Naive thymus-derived CD4-positive, alpha-beta T cell (primary cell): ENCODE data around the gene HNRNPU. TPM values are rescaled to one million over a fixed set of nuclear protein-coding genes. Genes with fewer than 3 reads are reported as not detected.
A peak's percentile ranks its signal among the peaks of the same experiment; 100 is the strongest.

Experiments used
- ATAC-seq: fragments of 150-1000 bp; cut with Tn5 transposase; 2 replicates; pipeline ENCODE4 v1.10.0; 2021; ENCODE audit warnings: mild to moderate bottlenecking, moderate library complexity
- CTCF ChIA-PET: fragments of 350-600 bp; sonication (Branson Sonifier 250); formaldehyde crosslinking; loops from one replicate; lab custom pipeline; 2021; ENCODE audit warnings: antibody characterized with exemption; lab: Charles Lee
- POLR2A ChIA-PET: fragments of 350-600 bp; sonication (Branson Sonifier 250); formaldehyde crosslinking; loops from one replicate; lab custom pipeline; 2021; ENCODE audit warnings: antibody characterized with exemption, inconsistent platforms; lab: Charles Lee
- DNase-seq, 9 donors: peaks; one replicate each; pipeline versions ENCODE4 v3.0.0 to v3.0.0-alpha.2; 2020 to 2022; ENCODE audit warnings: mixed read lengths in 1 of 9
- H3K27ac ChIP-seq: one replicate; pipeline ENCODE4 v1.7.0; 2013; ENCODE audit warnings: mild to moderate bottlenecking, low read depth, low read length, moderate library complexity
- H3K27me3 ChIP-seq, 2 donors: one replicate each; pipeline ENCODE4 v1.7.0; 2013; ENCODE audit warnings: low read length in 2 of 2, mild to moderate bottlenecking in 2 of 2, moderate library complexity in 2 of 2; ENCODE audit not compliant: control insufficient read depth in 2 of 2, insufficient read depth in 2 of 2
- H3K36me3 ChIP-seq, 3 experiments: 1 replicate in 2 of 3; 2 replicates in 1 of 3; pipeline ENCODE4 v1.7.0; 2013; ENCODE audit warnings: low read length in 3 of 3, mild to moderate bottlenecking in 3 of 3, moderate library complexity in 1 of 3; ENCODE audit not compliant: insufficient read depth in 3 of 3, control insufficient read depth in 2 of 3
- H3K4me1 ChIP-seq, 2 donors: one replicate each; pipeline ENCODE4 v1.7.0; 2013; ENCODE audit warnings: low read length in 2 of 2, mild to moderate bottlenecking in 2 of 2, moderate library complexity in 1 of 2; ENCODE audit not compliant: control insufficient read depth in 2 of 2, insufficient read depth in 2 of 2
- H3K4me3 ChIP-seq: 2 replicates; pipeline ENCODE4 v1.7.0; 2013; ENCODE audit warnings: mild to moderate bottlenecking, low read length
- H3K9me3 ChIP-seq, 3 experiments: 1 replicate in 2 of 3; 2 replicates in 1 of 3; pipeline ENCODE4 v1.7.0; 2013; ENCODE audit warnings: low read length in 3 of 3; ENCODE audit not compliant: control insufficient read depth in 2 of 3
- H3K27ac Mint-ChIP-seq, 9 donors: one replicate each; pipeline ENCODE4 v1.8.0; 2020 to 2022; ENCODE audit warnings: mixed read lengths in 9 of 9, mild to moderate bottlenecking in 8 of 9, moderate library complexity in 5 of 9, inconsistent platforms in 2 of 9
- H3K27me3 Mint-ChIP-seq, 5 donors: one replicate each; pipeline ENCODE4 v1.8.0; 2021 to 2022; ENCODE audit warnings: mixed read lengths in 5 of 5, mild to moderate bottlenecking in 1 of 5
- H3K36me3 Mint-ChIP-seq, 5 donors: one replicate each; pipeline ENCODE4 v1.8.0; 2020 to 2022; ENCODE audit warnings: mixed read lengths in 5 of 5, mild to moderate bottlenecking in 3 of 5, inconsistent platforms in 1 of 5
- H3K4me1 Mint-ChIP-seq, 7 donors: one replicate each; pipeline ENCODE4 v1.8.0; 2020 to 2022; ENCODE audit warnings: mixed read lengths in 7 of 7, mild to moderate bottlenecking in 3 of 7, inconsistent platforms in 1 of 7
- H3K4me3 Mint-ChIP-seq, 10 donors: one replicate each; pipeline ENCODE4 v1.8.0; 2020 to 2022; ENCODE audit warnings: mild to moderate bottlenecking in 10 of 10, mixed read lengths in 10 of 10, moderate library complexity in 6 of 10, inconsistent platforms in 2 of 10
- H3K9me3 Mint-ChIP-seq, 11 donors: one replicate each; pipeline ENCODE4 v1.8.0; 2020 to 2022; ENCODE audit warnings: mixed read lengths in 11 of 11, mild to moderate bottlenecking in 4 of 11, inconsistent platforms in 1 of 11, moderate library complexity in 1 of 11
- intact Hi-C, 2 donors: fragments of 100-400 bp; cut with micrococcal nuclease; formaldehyde crosslinking; loops; one replicate each; pipeline ENCODE4 v1.15.1; 2023
- polyA plus RNA-seq, 2 donors: library from polyadenylated mRNA; unstranded; fragments of 300-500 nt; fragmentation: Illumina TruSeq; gene quantifications; one replicate each; pipeline ENCODE4 v1.2.3, GENCODE V29; 2021
- total RNA-seq, 6 experiments: library from RNA in 5 of 6; stranded (reverse) in 5 of 6; gene quantifications; 1 replicate in 5 of 6; 2 replicates in 1 of 6; pipeline ENCODE4 v1.2.3 and lab custom pipeline; 2021 to 2026

The HNRNPU gene
- total and polyA plus RNA-seq, 7 experiments from 2014 or later = 282 to 509 (median 428) TPM

DNA sequence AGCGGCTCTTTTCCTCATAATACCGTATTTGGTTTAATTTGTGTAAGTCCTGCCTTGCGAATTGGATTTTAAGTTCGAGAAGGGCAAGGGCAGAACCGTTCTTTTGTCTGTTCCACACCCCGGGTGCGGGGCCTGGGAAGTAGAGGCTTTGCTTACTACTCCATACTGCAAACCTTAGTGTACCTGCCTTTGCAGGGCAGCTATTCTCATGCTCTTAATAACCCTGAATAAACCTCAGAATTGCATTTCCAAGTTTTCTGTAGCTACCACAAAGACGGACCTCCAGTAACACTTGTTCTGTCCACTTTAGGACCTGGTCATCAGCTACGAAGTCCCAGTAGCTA is 657 bp upstream of the HNRNPU start:
- H3K4me3 ChIP-seq = peak overlapping the region; percentile 78
- Mint-ChIP-seq H3K27ac (peak overlapping the region; percentile 93 to 100 (median 98)), H3K9me3 (peaks cover 0 to 11% (median 0%) of the 10 kb centered on the region in 11 donors), H3K27me3 (peaks cover 0 to 3% (median 0%) of the 10 kb centered on the region in 5 donors), H3K4me3 (peak overlapping the region; percentile 86 to 98 (median 98)), H3K4me1 (peaks cover 35 to 51% (median 45%) of the 10 kb centered on the region in 7 donors), H3K36me3 (peaks cover 6 to 28% (median 21%) of the 10 kb centered on the region in 5 donors)
- intact Hi-C loops = loop anchor here (10.0 kb wide), 3 partner anchors 1090 to 1630 kb away; partner anchors contain the start of genes CEP170 (in 1 of the 2) and SDCCAG8 (in 1 of the 2)
- H3K4me1 ChIP-seq = peaks cover 17 to 20% of the 10 kb centered on the region in 2 donors
- no peaks in the 10 kb centered on the region for H3K27me3 ChIP-seq
- H3K36me3 ChIP-seq = peaks cover 2 to 16% (median 13%) of the 10 kb centered on the region in 3 experiments
- ChIA-PET POLR2A (interaction anchor here (0.6 to 30.7 kb wide), 13 partner anchors 10 to 1702 kb away, joined by 3 to 1419 read pairs (median 4); partner anchors contain the start of genes CNST, COX20 and TFB2M), CTCF (interaction anchor here (0.6 to 8.7 kb wide), 6 partner anchors 28 to 106 kb away, joined by 3 to 83 read pairs (median 5); partner anchors contain the start of gene COX20)
- DNase-seq = peak in 1 of 9 donors; percentile 26
- no peak for ATAC-seq
- H3K9me3 ChIP-seq = no peaks in the 10 kb centered on the region
- H3K27ac ChIP-seq = peak overlapping the region; percentile 100

DNA sequence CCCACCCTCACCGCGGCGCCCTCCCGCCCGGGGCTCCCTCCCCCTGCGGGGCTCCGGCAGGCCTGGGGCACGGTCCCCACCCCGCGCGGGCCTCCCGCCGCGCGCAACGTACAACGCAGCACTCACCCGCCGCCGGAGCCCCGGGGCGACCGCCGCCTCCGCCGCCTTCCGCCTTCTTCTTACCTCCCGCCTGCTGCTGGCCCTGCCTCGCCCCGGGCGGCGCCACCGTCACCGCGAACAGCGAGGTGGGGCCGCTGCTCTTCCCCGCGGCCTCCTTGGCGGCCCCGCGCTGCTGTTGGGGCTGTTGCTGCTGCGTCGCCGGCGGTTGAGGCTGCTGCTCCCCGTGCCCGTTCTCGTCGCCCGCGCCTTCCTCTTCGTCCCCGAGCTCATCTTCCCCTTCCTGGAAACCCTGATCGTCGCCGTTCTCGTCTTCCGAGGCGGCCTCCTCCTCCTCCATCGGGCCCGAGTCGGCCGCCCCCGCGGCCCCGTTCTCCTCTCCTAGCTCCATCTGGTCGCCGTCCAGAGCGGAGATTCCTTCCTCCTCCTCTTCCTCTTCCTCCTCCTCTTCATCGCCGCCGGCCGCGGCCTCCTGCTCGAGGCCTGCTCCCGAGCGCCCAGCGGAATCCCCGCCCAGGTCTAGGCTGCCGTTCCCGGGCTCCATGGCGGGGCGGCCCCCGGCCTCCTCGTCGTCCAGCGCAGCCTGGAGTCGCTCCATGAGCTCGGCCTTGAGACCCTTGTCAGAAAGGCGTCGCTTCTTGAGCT is 671 bp downstream of the HNRNPU start:
- peak overlapping the region; percentile 78 for H3K4me3 ChIP-seq
- no peaks in the 10 kb centered on the region for H3K27me3 ChIP-seq
- ChIA-PET POLR2A (interaction anchor here (0.6 to 30.7 kb wide), 23 partner anchors 8 to 1703 kb away, joined by 3 to 1419 read pairs (median 4); partner anchors contain the start of genes CATSPERE, CEP170, CNST and COX20), CTCF (interaction anchor here (0.5 to 8.7 kb wide), 5 partner anchors 27 to 1632 kb away, joined by 3 to 83 read pairs (median 10); partner anchors contain the start of gene COX20)
- Mint-ChIP-seq H3K9me3 (peaks cover 0 to 11% (median 0%) of the 10 kb centered on the region in 11 donors), H3K27me3 (peaks cover 0 to 3% (median 0%) of the 10 kb centered on the region in 5 donors), H3K4me3 (peak overlapping the region; percentile 86 to 98 (median 98)), H3K4me1 (peaks cover 39 to 62% (median 59%) of the 10 kb centered on the region in 7 donors), H3K27ac (peak overlapping the region; percentile 93 to 100 (median 99)), H3K36me3 (peaks cover 9 to 33% (median 31%) of the 10 kb centered on the region in 5 donors)
- peak overlapping the region; percentile 100 for H3K27ac ChIP-seq
- no peaks in the 10 kb centered on the region for H3K9me3 ChIP-seq
- DNase-seq = no peak
- peaks cover 31% of the 10 kb centered on the region in 2 donors for H3K4me1 ChIP-seq
- intact Hi-C loops = loop anchor here (1.0 to 10.0 kb wide), 15 partner anchors 9 to 1703 kb away; partner anchors contain the start of genes CEP170 (in 2 of the 2), CNST (in 2 of the 2), COX20 (in 2 of the 2) and TFB2M (in 2 of the 2)
- H3K36me3 ChIP-seq = peaks cover 9 to 29% (median 27%) of the 10 kb centered on the region in 3 experiments
- ATAC-seq = no peak

DNA sequence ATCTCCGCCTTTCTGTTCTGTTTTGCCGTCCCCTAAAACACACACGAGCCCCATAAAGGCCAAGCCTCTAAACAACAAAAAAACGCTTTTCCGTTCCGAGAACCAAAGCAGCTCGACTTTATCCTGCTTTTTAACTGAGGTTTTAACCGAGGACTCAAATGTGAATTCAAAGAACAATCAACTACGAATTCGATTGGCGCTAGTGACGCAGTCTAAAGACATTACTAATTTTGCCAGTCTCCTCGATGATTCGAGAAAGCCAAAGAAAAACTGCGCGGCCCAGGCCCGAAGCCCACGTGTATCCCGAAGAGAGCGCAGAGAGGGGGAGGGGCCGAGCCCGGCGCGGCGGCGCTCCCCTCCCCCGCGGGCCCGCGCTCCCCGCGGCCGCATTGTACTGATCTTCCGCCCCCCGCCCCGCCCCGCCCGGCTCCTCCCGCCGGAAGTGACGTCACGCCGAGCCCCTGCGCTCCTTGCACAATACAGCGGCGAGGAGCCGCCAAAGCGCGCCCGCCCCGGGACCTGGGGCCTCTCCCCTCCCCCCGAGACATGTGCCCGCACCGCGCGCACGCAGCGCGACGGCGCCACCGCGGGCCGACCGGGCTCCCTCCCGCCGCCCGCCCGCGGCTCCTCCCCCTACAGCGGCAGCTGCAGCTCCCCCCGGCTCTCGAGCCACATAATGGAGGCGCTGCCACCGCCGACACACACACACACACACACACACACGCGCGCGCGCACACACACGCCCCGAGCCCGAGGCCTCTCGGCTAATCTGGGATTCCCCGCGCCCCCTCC is 1.4 kb downstream of the HNRNPU start:
- Histone ChIP-seq H3K4me1 (peaks cover 38 to 39% of the 10 kb centered on the region in 2 donors), H3K36me3 (peaks cover 15 to 37% (median 34%) of the 10 kb centered on the region in 3 experiments), H3K9me3 (no peaks in the 10 kb centered on the region), H3K27ac (peak overlapping the region; percentile 100), H3K4me3 (peak overlapping the region; percentile 78), H3K27me3 (no peaks in the 10 kb centered on the region)
- intact Hi-C loops = loop anchor here (1.0 to 10.0 kb wide), 9 partner anchors 9 to 1632 kb away; partner anchors contain the start of genes CEP170 (in 2 of the 2) and SDCCAG8 (in 1 of the 2)
- H3K27ac Mint-ChIP-seq = peak overlapping the region; percentile 95 to 100 (median 98)
- H3K4me3 Mint-ChIP-seq = peak overlapping the region; percentile 91 to 99 (median 97)
- H3K36me3 Mint-ChIP-seq = peaks cover 12 to 38% (median 38%) of the 10 kb centered on the region in 5 donors
- ChIA-PET POLR2A (interaction anchor here (0.6 to 30.7 kb wide), 15 partner anchors 12 to 1704 kb away, joined by 3 to 1419 read pairs (median 5); partner anchors contain the start of genes ADSS2, CATSPERE, CEP170 and CNST), CTCF (interaction anchor here (1.0 to 8.7 kb wide), 6 partner anchors 26 to 107 kb away, joined by 3 to 83 read pairs (median 8); partner anchors contain the start of gene COX20)
- peaks cover 42 to 70% (median 66%) of the 10 kb centered on the region in 7 donors for H3K4me1 Mint-ChIP-seq
- H3K9me3 Mint-ChIP-seq = peaks cover 0 to 11% (median 0%) of the 10 kb centered on the region in 11 donors
- peaks cover 0 to 3% (median 0%) of the 10 kb centered on the region in 5 donors for H3K27me3 Mint-ChIP-seq
- ATAC-seq = peak; percentile 75
- peak; percentile 93 to 96 (median 95) for DNase-seq

DNA sequence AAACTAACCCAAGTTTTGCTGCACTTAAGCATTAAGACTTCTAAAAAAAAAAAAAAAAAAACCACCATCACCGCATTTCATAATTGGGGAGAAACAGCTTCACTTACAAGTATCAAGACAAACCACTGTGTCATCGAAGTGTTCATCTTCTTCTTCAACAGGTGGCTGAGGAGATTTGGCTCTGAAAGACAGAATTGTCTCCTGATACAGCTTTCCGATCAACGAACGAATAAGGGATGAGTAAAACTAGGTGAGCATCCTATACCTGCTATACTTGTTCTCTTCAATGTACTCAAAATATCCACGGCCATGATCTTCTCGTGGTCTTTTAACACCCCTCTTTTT is 2.0 kb downstream of the HNRNPU start:
- peak overlapping the region; percentile 91 to 99 (median 97) for H3K4me3 Mint-ChIP-seq
- peak overlapping the region; percentile 100 for H3K27ac ChIP-seq
- peaks cover 47 to 76% (median 72%) of the 10 kb centered on the region in 7 donors for H3K4me1 Mint-ChIP-seq
- H3K27ac Mint-ChIP-seq = peak overlapping the region; percentile 95 to 100 (median 98)
- peaks cover 0 to 3% (median 0%) of the 10 kb centered on the region in 5 donors for H3K27me3 Mint-ChIP-seq
- no peaks in the 10 kb centered on the region for H3K9me3 ChIP-seq
- no peaks in the 10 kb centered on the region for H3K27me3 ChIP-seq
- DNase-seq (peak in 1 of 9 donors; percentile 55), ATAC-seq (no peak)
- H3K9me3 Mint-ChIP-seq = peaks cover 0 to 11% (median 0%) of the 10 kb centered on the region in 11 donors
- peak overlapping the region; percentile 78 for H3K4me3 ChIP-seq
- intact Hi-C loops = loop anchor here (1.0 to 10.0 kb wide), 6 partner anchors 10 to 1632 kb away; partner anchors contain the start of genes CEP170 (in 1 of the 2) and SDCCAG8 (in 1 of the 2)
- peaks cover 21 to 42% (median 40%) of the 10 kb centered on the region in 3 experiments for H3K36me3 ChIP-seq
- H3K36me3 Mint-ChIP-seq = peaks cover 12 to 44% (median 43%) of the 10 kb centered on the region in 5 donors
- ChIA-PET POLR2A (interaction anchor here (0.6 to 30.7 kb wide), 8 partner anchors 20 to 1607 kb away, joined by 3 to 1419 read pairs (median 6); partner anchors contain the start of genes ADSS2, CATSPERE, CEP170 and COX20), CTCF (interaction anchor here (0.9 to 8.7 kb wide), 7 partner anchors 9 to 210 kb away, joined by 3 to 83 read pairs (median 5); partner anchors contain the start of gene COX20)
- H3K4me1 ChIP-seq = peaks cover 43% of the 10 kb centered on the region in 2 donors

DNA sequence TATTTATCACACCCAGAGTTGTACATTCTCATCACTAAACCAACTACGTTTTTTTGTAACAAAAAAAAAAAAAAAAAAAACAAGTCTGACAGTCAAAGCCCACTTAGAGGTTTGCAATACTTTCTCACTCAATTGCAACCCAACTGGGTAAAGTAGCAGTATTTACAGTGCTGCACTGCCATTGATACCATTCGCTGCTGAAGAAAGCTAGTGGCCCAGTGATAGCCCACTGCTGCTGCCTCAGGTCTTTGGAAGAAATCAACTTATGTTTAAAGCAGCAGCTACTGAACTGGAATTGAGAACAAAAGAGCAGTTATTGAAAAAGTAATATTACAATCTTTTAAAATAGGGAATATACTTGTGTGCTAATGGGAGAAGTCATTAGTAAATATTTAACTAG is 2.7 kb downstream of the HNRNPU start:
- intact Hi-C loops = loop anchor here (1.0 to 10.0 kb wide), 6 partner anchors 9 to 1633 kb away; partner anchors contain the start of genes CEP170 (in 1 of the 2) and SDCCAG8 (in 1 of the 2)
- ChIA-PET POLR2A (interaction anchor here (0.6 to 30.7 kb wide), 7 partner anchors 19 to 1606 kb away, joined by 3 to 1419 read pairs (median 5); partner anchors contain the start of genes ADSS2, CATSPERE, CEP170 and COX20), CTCF (interaction anchor here (0.9 to 8.7 kb wide), 9 partner anchors 9 to 211 kb away, joined by 3 to 83 read pairs (median 5); partner anchors contain the start of gene COX20)
- peaks cover 0 to 3% (median 0%) of the 10 kb centered on the region in 5 donors for H3K27me3 Mint-ChIP-seq
- H3K4me3 Mint-ChIP-seq = peak overlapping the region; percentile 83 to 99 (median 97)
- Histone ChIP-seq H3K9me3 (no peaks in the 10 kb centered on the region), H3K36me3 (peaks cover 27 to 49% (median 46%) of the 10 kb centered on the region in 3 experiments), H3K27ac (peak overlapping the region; percentile 100), H3K4me3 (peak overlapping the region; percentile 78), H3K27me3 (no peaks in the 10 kb centered on the region), H3K4me1 (peaks cover 47 to 50% of the 10 kb centered on the region in 2 donors)
- ATAC-seq = no peak
- peak overlapping the region; percentile 78 to 100 (median 98) for H3K27ac Mint-ChIP-seq
- peaks cover 51 to 79% (median 76%) of the 10 kb centered on the region in 7 donors for H3K4me1 Mint-ChIP-seq
- peaks cover 0 to 11% (median 0%) of the 10 kb centered on the region in 11 donors for H3K9me3 Mint-ChIP-seq
- H3K36me3 Mint-ChIP-seq = peaks cover 12 to 50% (median 47%) of the 10 kb centered on the region in 5 donors
- DNase-seq = no peak
